HS-5 (cell line): ENCODE data around the gene TM2D3.

Experiments
- DNase-seq: peaks from one replicate; pipeline ENCODE4 v3.0.0-alpha.2; 2012; ENCODE audit warnings: low read depth

Gene TM2D3

DNA sequence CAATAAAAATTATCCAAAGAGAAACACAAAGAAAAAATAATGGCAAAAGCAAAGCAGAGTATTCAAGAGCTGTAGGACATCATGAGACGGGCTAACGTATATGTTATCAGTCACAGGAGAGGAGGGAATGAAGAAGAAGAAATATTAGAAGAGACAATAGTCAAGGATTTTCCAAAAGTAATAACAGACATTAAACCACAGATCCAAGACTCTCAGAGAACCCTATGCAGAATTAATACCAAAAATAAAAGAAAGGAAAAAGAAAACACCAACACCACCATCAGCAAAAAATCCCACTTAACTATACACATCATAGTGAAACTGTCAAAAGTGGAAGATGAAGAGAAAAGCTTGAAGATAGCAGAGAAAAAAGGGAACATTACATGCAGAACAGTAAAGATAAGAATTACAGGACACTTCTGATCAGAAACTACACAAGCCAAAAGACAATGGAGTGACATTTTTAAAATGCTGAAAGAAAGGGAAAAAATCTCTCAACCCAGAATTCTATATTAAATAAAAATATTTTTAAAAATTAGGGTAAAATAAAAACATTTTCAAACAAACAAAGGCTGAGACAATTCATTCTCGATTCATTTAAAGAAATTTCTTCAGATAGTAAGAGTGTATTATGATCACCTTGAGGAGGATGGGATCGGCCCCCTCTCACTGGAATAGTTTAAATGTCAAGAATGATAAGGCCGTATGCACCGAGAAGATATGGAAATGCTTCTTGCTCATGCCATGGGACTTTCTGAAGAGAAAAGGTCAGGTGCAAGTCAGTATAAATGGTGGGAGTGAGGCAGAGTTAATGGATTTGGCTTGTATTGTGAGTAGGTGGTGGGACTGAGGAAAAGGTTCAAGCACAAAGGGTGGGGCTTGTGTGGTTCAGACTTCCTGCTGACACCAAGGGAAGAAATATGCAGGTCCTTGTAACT is 28.5 kb downstream of the TM2D3 start:
- DNase-seq, result no peak

DNA sequence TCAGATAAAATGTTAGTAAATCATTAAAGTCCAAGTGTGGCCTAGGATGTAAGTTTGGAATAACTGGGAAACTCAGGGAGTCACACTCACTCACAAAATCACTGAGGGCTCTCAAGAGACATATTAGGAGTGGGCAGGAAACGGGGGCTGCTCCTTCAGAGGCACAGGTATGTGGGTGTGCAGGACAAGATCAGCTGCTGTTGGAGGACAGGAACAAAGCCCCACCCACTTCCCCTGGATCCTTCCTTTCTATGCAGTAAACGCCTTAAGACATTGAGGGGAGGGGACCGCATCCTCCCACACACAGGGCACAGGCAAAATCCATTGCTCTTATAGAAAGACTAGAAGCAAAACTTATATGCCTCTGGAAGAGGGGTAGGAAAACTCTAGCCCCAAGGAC is 30.2 kb downstream of the TM2D3 start:
- no peak for DNase-seq

DNA sequence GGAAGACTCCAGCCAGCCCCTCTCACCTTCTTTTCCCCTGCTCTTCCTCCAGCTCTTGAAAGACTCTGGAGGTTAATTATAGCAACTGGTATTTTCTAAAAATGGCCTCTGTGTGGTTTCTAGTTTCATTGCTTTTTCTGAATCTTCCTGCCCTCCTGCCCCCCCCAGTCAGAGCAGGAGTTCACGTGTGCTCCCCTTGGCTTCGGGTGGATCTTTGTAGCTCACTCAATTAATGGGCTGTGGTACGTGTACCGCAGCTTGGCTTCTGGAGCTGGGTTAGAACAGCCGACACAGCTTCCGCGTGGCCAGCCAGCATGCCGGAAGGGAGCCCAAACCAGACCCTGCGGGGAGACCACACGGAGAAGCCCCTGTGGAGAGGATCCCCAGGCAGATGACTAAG is 31.5 kb downstream of the TM2D3 start:
- DNase-seq, result no peak

DNA sequence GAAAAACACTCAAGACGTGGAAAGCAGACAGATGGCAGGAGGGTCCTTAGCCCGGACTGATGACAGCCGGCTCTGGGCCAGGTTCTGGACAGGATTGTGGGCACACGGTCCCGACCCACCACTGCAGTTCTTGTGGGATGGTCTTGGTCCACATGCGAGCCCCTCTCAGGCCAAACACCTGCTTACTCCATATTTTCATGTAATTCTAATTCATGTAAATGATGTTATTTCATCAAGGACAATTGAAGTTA is 32.6 kb downstream of the TM2D3 start:
- DNase-seq, result no peak

DNA sequence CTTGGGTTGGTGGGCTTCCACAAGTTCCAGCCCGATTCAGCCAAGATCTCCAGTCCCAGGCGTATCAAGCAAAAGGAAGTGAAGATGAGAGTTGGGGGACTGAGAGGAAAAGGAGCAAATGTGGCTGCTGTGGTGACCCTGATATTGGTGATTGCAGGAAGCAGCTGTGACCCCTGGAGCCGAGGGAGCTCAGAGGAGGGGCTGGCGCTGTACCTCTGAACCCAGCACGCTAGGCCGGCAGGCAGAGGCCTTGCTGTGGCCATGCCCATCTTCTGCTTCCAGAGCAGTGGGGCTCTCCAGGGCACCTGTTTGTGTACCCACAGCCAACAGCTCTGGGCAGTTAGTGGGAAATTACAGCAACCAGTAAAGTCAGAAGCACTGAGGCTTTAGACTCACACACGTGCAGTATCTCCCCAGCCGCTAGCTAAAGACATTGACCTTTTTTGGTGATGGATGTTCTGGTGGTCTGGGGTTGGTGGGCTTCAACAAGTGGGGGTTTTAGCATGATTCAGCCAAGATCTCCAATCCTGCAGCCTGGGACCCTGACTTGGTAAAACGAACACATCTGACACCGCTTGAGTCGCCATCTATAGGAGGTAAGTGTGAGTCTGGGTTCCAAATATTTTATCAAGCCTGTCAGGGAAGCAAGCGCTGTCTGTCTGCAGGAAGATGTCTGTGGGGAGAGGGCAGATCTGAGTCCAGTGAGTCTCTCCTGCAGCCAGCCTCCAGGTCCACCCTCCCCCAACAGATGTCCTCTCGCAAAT is 33.1 kb downstream of the TM2D3 start:
- DNase-seq, result no peak

DNA sequence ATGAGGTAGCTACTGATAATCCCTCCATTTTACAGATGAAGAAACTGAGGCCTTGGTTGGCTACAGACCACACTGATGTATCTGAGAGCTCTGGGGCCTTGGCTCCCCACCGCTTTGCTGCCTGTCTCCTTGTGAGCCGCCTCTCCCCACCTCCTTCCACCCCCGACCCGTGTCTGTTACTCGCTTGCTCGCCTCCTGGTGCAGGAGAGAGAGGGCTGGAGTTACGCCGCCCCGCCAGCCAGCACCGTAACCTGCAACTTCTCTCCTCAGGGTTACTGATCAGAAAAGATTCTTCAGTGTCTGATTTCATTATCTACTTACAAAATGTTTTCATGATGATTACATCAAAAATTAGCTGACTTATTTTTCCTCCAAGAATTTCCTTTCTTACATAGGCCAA is 34.1 kb downstream of the TM2D3 start:
- no peak for DNase-seq

DNA sequence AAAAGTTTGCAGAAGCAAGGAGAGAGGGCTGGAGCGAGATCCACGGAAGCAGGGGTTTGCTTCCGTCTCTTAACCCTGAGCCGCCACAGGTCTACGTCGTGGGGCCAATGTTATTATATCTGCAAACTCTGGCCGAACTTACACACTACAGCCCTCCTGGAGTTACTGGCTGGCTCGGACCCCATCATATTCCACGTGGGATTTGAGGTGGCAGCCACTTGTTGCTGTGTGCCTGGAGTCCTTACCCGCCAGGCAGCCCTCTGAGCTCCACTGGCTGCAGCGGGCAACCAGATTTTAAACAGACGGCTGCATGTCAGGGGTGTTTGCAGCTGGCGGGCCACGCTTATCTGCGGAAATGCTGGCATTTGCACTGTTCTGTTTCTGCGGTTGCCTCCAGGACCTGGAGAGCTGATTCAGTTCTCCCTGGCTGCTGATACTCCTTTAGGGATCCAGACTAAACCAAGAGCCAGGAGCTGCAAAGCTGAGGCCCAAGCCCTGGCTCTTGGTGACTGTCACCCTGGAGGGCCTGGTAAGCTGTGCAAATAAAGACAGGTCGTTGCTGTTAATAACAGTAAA is 34.7 kb downstream of the TM2D3 start:
- no peak for DNase-seq

DNA sequence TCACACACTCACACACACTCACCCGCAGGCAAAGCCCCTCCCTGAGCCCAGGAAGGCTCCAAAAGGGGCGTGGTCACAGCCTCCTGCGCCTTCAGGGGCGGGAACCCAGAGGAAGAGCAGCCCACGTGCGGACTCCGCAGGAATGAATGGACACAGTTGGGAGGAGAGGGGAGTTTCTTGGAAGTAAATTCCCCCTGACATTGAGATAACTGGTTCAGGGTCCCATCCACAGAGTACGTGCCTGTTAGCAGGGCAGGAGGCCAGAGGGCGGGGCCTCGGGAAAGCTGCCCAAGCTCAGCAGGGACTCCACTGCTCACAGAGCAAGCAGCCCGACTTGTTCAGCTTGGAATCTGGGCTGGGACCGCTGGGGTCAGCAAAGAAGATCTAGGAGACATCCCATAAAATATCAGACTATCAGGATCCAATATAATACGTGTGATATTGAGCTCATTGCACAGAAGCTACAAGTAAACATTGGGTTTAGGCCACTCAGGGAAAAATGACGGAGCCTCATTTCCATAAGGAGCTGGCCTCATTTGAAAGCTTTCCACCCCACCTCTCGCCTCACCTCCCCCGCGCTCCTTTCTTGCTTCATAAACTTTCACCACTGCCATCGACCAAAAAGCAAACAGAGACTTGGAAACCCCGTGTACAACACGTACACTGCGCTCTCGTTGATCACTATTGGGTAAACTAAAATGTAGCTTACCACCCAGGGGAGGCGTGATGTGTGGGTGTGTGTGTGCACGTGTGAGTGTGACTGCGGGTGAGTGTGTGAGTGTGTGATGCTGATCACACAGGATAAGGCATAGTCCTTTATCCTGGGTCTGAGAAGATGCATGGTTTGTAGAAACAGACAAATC is 36.0 kb downstream of the TM2D3 start:
- DNase-seq, result no peak

GRCh38 chr15:101615414-101615985 is 36.7 kb downstream of the TM2D3 start:
- no peak for DNase-seq

DNA sequence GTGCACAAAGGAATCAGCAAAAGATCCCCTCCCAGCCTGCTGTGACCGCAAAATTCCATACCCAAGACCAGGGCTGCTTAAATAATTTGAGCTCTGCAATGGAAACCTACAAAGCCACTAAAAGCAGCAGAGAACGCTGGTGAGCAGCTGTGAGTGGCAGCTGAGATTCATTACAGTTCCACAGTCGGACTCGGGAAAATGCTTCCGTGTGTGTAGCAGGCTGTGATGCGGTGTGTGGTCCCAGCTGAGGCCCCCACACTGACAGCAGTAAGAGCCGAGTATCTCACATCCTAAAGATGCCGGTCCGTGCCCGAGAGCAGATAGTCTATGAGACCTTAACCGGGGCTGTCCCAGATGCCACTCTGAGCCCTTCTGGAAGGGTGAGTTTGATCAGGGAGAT is 37.4 kb downstream of the TM2D3 start:
- no peak for DNase-seq

DNA sequence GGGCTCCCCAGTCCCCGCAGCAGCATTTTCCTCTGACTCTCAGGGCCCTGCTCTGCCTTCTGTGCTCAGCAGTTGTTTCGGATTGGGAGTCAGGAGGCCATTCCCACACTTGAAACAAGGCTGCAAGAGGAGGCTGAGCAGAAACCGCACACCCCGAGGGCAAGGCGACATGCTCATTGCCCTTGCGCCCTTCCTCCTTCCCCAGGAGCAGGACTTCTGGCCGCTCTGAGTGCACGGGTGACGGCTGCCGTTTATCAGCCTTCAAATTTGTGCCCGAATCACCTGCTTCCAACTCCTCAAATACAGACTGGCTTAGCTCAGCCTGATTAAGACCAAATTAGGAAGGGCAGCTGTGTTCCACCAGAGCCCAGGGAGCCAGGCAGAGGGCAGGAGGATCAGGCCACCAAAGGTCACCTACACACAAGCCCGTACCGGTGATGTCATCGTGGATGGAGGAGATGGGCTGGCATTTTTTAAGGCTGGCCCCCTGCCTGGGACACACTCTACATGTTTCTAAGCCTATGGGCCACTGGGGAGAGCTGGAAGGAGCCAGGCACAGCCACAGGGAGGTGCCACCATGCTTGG is 38.1 kb downstream of the TM2D3 start:
- DNase-seq, result no peak

GRCh38 chr15:101613130-101614000 is 38.8 kb downstream of the TM2D3 start:
- no peak for DNase-seq

- no peak for DNase-seq
Observed at GRCh38 chr15:101612676-101613075, 39.5 kb downstream of the TM2D3 start.

GRCh38 chr15:101611580-101612299 is 40.4 kb downstream of the TM2D3 start:
- DNase-seq, result no peak

DNA sequence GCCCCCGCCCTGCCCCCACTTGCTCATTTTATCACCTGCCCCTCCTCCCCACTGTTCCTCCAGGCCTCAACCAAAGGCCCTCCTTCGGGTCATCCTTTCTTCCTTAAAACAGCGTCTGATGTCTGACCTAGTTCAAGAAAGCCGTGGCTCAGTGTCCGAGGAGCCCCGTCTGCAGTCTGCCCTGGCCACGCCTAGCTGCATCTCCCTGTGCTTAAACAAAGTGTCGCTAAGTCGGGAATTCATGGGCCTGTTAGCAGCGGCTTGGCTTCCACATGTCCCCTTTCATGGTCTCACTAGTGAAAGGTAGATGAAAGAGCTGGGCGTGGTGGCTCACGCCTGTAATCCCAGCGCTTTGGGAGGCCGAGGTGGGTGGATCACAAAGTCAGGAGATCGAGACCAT is 41.2 kb downstream of the TM2D3 start:
- DNase-seq, result no peak

DNA sequence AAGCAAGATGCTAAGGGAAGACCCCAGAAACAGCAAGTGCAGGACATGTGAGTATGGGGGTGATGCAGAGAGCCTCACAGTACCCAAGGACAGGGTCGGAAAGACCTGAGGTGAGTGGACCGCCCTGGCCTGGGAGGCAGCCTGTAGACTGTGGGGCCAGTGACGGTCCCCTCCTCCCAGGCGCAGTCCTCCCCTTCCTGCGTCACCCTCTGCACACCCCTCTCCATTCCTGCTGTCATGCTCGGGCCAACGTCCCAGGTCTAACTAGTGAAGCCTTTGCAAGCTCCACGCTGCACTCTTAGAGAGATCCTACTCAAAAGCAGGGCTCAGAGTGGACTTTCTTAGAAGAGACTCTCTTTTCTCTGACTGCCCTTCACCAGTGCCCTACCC is 41.6 kb downstream of the TM2D3 start:
- no peak for DNase-seq

- DNase-seq, result no peak
Observed at GRCh38 chr15:101609742-101610610, 42.2 kb downstream of the TM2D3 start.

- DNase-seq, result no peak
Observed at GRCh38 chr15:101608201-101608600, 44.0 kb downstream of the TM2D3 start.

DNA sequence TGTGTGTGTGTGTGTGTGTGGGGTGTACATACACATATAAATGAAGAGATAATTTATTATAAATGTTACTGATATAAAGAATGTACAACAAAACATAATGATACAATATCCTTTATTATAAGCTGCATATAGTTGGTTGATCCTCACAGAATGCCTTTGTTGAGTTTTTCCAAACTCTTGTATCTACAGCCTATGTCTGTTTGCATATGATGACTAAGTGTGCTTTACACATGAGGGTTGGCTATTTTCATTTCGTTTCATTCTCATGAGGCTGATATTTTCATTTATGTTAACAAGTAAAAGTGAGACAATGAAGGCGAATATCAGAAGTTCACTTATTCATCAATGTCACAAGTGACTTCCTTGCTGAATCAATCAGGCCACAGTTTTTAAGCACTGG is 45.1 kb downstream of the TM2D3 start:
- no peak for DNase-seq
